HepG2 (cell line): ENCODE data around the gene LTA4H. TPM values are rescaled to one million over a fixed set of nuclear protein-coding genes. Genes with fewer than 3 reads are reported as not detected.

Experiments
- ATAC-seq: fragments of 200-7000 bp; cut with Tn5 transposase; 3 replicates; pipeline ENCODE4 v1.9.1; 2020; ENCODE audit warnings: mild to moderate bottlenecking, moderate library complexity
- BruUV-seq: library from RNA; stranded (reverse); fragments of 400-500 nt; replicated peaks from 2 replicates; lab custom pipeline; 2021; lab: Mats Ljungman, UMichigan
- CTCF ChIA-PET: fragments of 300-600 bp; formaldehyde crosslinking; extraction: SDS; loops from one replicate; lab custom pipeline; 2021; ENCODE audit warnings: low total read pairs, inconsistent platforms, low intra/inter-chr PET ratio; lab: Yijun Ruan, JAX
- POLR2A ChIA-PET: fragments of 350-600 bp; sonication (Branson Sonifier 250); formaldehyde crosslinking; loops from one replicate; lab custom pipeline; 2020; ENCODE audit warnings: antibody characterized with exemption, inconsistent platforms; lab: Yijun Ruan, JAX
- DNase-seq: peaks from one replicate; pipeline ENCODE4 v3.0.0-alpha.2; 2015; ENCODE audit warnings: low spot score
- FAIRE-seq: peaks from 3 replicates; lab custom pipeline; 2011; peaks lifted over from hg19 to GRCh38; lab: Jason Lieb, UNC
- H2AFZ ChIP-seq: one replicate; pipeline ENCODE4 v1.6.1; 2011; ENCODE audit warnings: low read length, inconsistent platforms
- H3K27ac ChIP-seq: fragments of 300-600 bp; 3 replicates; pipeline ENCODE4 v1.8.0; 2011; ENCODE audit warnings: mixed run types, mild to moderate bottlenecking, mixed read lengths, low read length, inconsistent platforms; ENCODE audit not compliant: insufficient read depth; ENCODE audit errors: extremely low read length
- H3K27me3 ChIP-seq, 2 experiments: fragments of 200-600 bp in 1 of 2; 2 replicates in 1 of 2; 3 replicates in 1 of 2; pipeline versions ENCODE4 v1.6.0 to v1.8.0; 2011; ENCODE audit warnings: low read length in 2 of 2, mild to moderate bottlenecking in 2 of 2, moderate library complexity in 2 of 2, inconsistent platforms in 1 of 2; ENCODE audit not compliant: insufficient read depth in 2 of 2, control insufficient read depth in 1 of 2
- H3K36me3 ChIP-seq, 2 experiments: fragments of 200-600 bp in 1 of 2; replicated peaks in 1 of 2; 2 replicates in 1 of 2; 3 replicates in 1 of 2; pipeline versions ENCODE4 v1.5.1 to v1.8.0; 2011; ENCODE audit warnings: low read length in 2 of 2, inconsistent platforms in 1 of 2; ENCODE audit not compliant: insufficient read depth in 2 of 2, control insufficient read depth in 1 of 2
- H3K4me1 ChIP-seq: 2 replicates; pipeline ENCODE4 v1.5.1; 2012; ENCODE audit warnings: low read length, inconsistent platforms; ENCODE audit not compliant: insufficient read depth
- H3K4me2 ChIP-seq: 2 replicates; pipeline ENCODE4 v1.6.0; 2011; ENCODE audit warnings: low read depth, low read length, inconsistent platforms
- H3K4me3 ChIP-seq, 3 experiments: fragments of 200-600 bp in 1 of 3; sonication (generic), shearing (Covaris generic) in 1 of 3; replicated peaks in 1 of 3; 2 replicates each; pipeline ENCODE4 v1.5.1; 2011 to 2016; ENCODE audit warnings: low read length in 3 of 3, inconsistent platforms in 2 of 3, low read depth in 2 of 3, mild to moderate bottlenecking in 2 of 3, control low read depth in 1 of 3, mixed read lengths in 1 of 3; ENCODE audit not compliant: insufficient read depth in 1 of 3
- H3K79me2 ChIP-seq: one replicate; pipeline ENCODE4 v1.6.1; 2011; ENCODE audit warnings: low read length, inconsistent platforms; ENCODE audit not compliant: insufficient read depth
- H3K9ac ChIP-seq: 2 replicates; pipeline ENCODE4 v1.6.0; 2011; ENCODE audit warnings: mild to moderate bottlenecking, low read depth, low read length, inconsistent platforms; ENCODE audit not compliant: insufficient read depth
- H3K9me3 ChIP-seq: 2 replicates; pipeline ENCODE4 v1.5.1; 2012; ENCODE audit warnings: mild to moderate bottlenecking, low read length
- H4K20me1 ChIP-seq: 2 replicates; pipeline ENCODE4 v1.6.0; 2011; ENCODE audit warnings: inconsistent platforms, mild to moderate bottlenecking, low read length, moderate library complexity; ENCODE audit not compliant: insufficient read depth
- ELF1 ChIP-seq: sonication (generic); formaldehyde crosslinking; IDR thresholded peaks from 2 replicates; pipeline ENCODE4 v1.4.0; 2020; ENCODE audit warnings: missing genetic modification reagents
- MAF1 ChIP-seq: sonication (generic); formaldehyde crosslinking; IDR thresholded peaks from 2 replicates; pipeline ENCODE4 v1.5.0; 2020; ENCODE audit warnings: missing genetic modification reagents, borderline replicate concordance
- MEIS1 ChIP-seq: sonication (generic); formaldehyde crosslinking; IDR thresholded peaks from 2 replicates; pipeline ENCODE4 v1.9.0; 2021; ENCODE audit warnings: mild to moderate bottlenecking, missing genetic modification reagents, moderate library complexity, borderline replicate concordance
- MLLT10 ChIP-seq: sonication (generic); formaldehyde crosslinking; IDR thresholded peaks from 2 replicates; pipeline ENCODE4 v1.4.0; 2020; ENCODE audit warnings: missing genetic modification reagents
- MTF2 ChIP-seq: sonication (generic); formaldehyde crosslinking; IDR thresholded peaks from 2 replicates; pipeline ENCODE4 v1.5.0; 2020; ENCODE audit warnings: missing genetic modification reagents, borderline replicate concordance
- NR2F6 ChIP-seq, 2 experiments: IDR thresholded peaks; 2 replicates each; pipeline ENCODE4 v1.6.1; 2016; ENCODE audit warnings: antibody characterized with exemption in 1 of 2, mild to moderate bottlenecking in 1 of 2
- RFX1 ChIP-seq: fragments of 450-650 bp; IDR thresholded peaks from 2 replicates; pipeline ENCODE4 v1.6.1; 2017
- RFX5 ChIP-seq: IDR thresholded peaks from 2 replicates; pipeline ENCODE4 v1.6.1; 2011; ENCODE audit warnings: low read depth, low read length, improper control_type of control experiment
- SOX5 ChIP-seq: IDR thresholded peaks from 2 replicates; pipeline ENCODE4 v1.6.1; 2016; ENCODE audit warnings: borderline replicate concordance
- SPEN ChIP-seq: sonication (generic); formaldehyde crosslinking; IDR thresholded peaks from 2 replicates; pipeline ENCODE4 v1.5.1; 2020; ENCODE audit warnings: low read depth, mild to moderate bottlenecking, missing genetic modification reagents
- THRA ChIP-seq: sonication (generic); formaldehyde crosslinking; IDR thresholded peaks from 2 replicates; pipeline ENCODE4 v1.4.0; 2020; ENCODE audit warnings: missing genetic modification reagents, borderline replicate concordance
- ZNF326 ChIP-seq: sonication (generic); formaldehyde crosslinking; IDR thresholded peaks from 2 replicates; pipeline ENCODE4 v1.4.0; 2020; ENCODE audit warnings: missing genetic modification reagents, borderline replicate concordance
- ZNF792 ChIP-seq: IDR thresholded peaks from 2 replicates; pipeline ENCODE4 v1.6.1; 2016
- ZNF879 ChIP-seq: sonication (generic); formaldehyde crosslinking; IDR thresholded peaks from 2 replicates; pipeline ENCODE4 v1.8.1; 2023; ENCODE audit warnings: missing genetic modification reagents
- ZSCAN12 ChIP-seq: sonication (generic); formaldehyde crosslinking; IDR thresholded peaks from 2 replicates; pipeline ENCODE4 v1.9.0; 2021; ENCODE audit warnings: mild to moderate bottlenecking, missing genetic modification reagents
- ZSCAN30 ChIP-seq: sonication (generic); formaldehyde crosslinking; IDR thresholded peaks from 2 replicates; pipeline ENCODE4 v1.5.0; 2020; ENCODE audit warnings: mild to moderate bottlenecking, missing genetic modification reagents
- ZSCAN31 ChIP-seq: sonication (generic); formaldehyde crosslinking; IDR thresholded peaks from 2 replicates; pipeline ENCODE4 v1.5.0; 2020; ENCODE audit warnings: low read depth, mild to moderate bottlenecking, missing genetic modification reagents
- ZSCAN9 ChIP-seq: IDR thresholded peaks from 2 replicates; pipeline ENCODE4 v1.6.1; 2016; ENCODE audit warnings: borderline replicate concordance
- WGBS: methylation state at CpG from one replicate; pipeline ENCODE4 v1.1.6; 2017; ENCODE audit warnings: low lambda C conversion rate; 5-methylcytosine and 5-hydroxymethylcytosine counted together
- in situ Hi-C: cut with HindIII; loops from 2 replicates; pipeline ENCODE4 v1.10.0; 2017; ENCODE audit warnings: low pct_unique_long_range_greater_than_20kb; ENCODE audit not compliant: extremely low pct_ligation_motif_present
- intact Hi-C: fragments of 100-400 bp; cut with micrococcal nuclease; formaldehyde crosslinking; loops from one replicate; pipeline ENCODE4 v1.10.0; 2022; ENCODE audit not compliant: unreplicated experiment
- polyA plus RNA-seq, 8 experiments: library from polyadenylated mRNA; depleted of rRNA in 3 of 8; stranded (reverse) in 7 of 8; unstranded in 1 of 8; fragments of >200 nt; fragmentation: Illumina TruSeq in 4 of 8; extraction: Trizol in 4 of 8; gene quantifications; 2 replicates each; pipeline versions ENCODE4 v1.2.1 to v1.2.3, GENCODE V29; 2011 to 2016; ENCODE audit warnings: low read depth in 4 of 8, missing spikeins in 1 of 8, mixed read lengths in 1 of 8; ENCODE audit not compliant: insufficient read depth in 1 of 8
- total RNA-seq, 5 experiments: library from RNA; depleted of rRNA; stranded (reverse); fragments of >200 nt; fragmentation: Illumina TruSeq; extraction: Trizol; gene quantifications; 2 replicates each; pipeline ENCODE4 v1.2.3, GENCODE V29; 2016; ENCODE audit warnings: low read depth in 1 of 5
- TF ChIP-seq, protein P1 (sequence below): sonication (generic); formaldehyde crosslinking; IDR thresholded peaks from 2 replicates; pipeline ENCODE4 v1.5.0; 2020; ENCODE audit warnings: missing genetic modification reagents
- TF ChIP-seq, protein P2 (sequence below): sonication (generic); IDR thresholded peaks from 2 replicates; pipeline ENCODE4 v1.6.1; 2016; ENCODE audit warnings: low read depth, borderline replicate concordance
- TF ChIP-seq, protein P3 (sequence below): sonication (generic); formaldehyde crosslinking; IDR thresholded peaks from 2 replicates; pipeline ENCODE4 v1.8.0; 2022; ENCODE audit warnings: low read depth, missing genetic modification reagents

Gene LTA4H
- total and polyA plus RNA-seq, 2 of the 13 experiments (the other 11 are each of a cell fraction or from before 2014, with no cell fraction given), result 87.5 to 90.4 TPM

GRCh38 chr12:96033549-96034389 lies 1.6 kb downstream of the LTA4H start (continued):
- no peak for TF ChIP-seq MLLT10
- no peak for TF ChIP-seq ELF1 (CRISPR knock-in tag)
- TF ChIP-seq, all 625 proteins: peak for 0

DNA sequence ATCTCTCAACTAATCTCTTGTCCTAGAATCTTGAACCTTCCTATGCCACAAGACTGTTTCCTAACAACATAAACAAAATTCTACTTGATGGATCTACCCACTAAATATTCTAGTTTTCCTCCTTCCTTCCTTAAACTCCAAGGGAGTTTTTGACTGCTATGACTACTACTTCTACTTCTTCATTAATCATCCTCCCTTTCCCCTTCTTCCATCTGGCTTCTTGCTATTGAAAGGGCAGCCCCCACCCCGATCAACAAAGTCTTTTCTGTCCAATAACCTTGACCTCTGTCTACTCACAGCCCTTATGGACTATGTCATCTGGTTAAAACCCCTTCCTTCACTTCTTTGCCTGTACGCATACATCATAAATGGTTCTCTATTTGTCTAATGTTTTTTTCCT lies 5.6 kb downstream of the LTA4H start:
- 91% methylated on average over 2 of the region's 2 CpGs for WGBS
- no peak for TF ChIP-seq ZNF792
- TF ChIP-seq RFX5, result no peak
- no peak for TF ChIP-seq NR2F6 (IDR thresholded peaks at IDR 0.05)
- no peak for TF ChIP-seq NR2F6 (CRISPR knock-in tag; IDR thresholded peaks at IDR 0.05)
- no peak for TF ChIP-seq ZSCAN9 (CRISPR knock-in tag)
- TF ChIP-seq ZSCAN31 (CRISPR knock-in tag), result no peak
- no peak for TF ChIP-seq RFX1
- TF ChIP-seq, protein P1, sequence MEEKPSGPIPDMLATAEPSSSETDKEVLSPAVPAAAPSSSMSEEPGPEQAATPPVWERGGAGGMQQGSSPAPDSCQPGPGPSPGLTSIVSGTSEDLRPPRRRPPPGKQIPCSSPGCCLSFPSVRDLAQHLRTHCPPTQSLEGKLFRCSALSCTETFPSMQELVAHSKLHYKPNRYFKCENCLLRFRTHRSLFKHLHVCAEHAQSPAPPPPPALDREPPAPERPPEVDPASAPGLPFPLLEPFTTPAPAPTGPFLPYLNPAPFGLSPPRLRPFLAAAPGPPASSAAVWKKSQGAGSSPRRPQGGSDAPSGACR, result no peak
- no peak for TF ChIP-seq MEIS1
- TF ChIP-seq SOX5 (CRISPR knock-in tag), result no peak
- TF ChIP-seq, protein P2, sequence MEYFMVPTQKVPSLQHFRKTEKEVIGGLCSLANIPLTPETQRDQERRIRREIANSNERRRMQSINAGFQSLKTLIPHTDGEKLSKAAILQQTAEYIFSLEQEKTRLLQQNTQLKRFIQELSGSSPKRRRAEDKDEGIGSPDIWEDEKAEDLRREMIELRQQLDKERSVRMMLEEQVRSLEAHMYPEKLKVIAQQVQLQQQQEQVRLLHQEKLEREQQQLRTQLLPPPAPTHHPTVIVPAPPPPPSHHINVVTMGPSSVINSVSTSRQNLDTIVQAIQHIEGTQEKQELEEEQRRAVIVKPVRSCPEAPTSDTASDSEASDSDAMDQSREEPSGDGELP, result no peak
- no peak for TF ChIP-seq SPEN
- no peak for TF ChIP-seq THRA (CRISPR knock-in tag)
- no peak for TF ChIP-seq ZNF879
- TF ChIP-seq, protein P3, sequence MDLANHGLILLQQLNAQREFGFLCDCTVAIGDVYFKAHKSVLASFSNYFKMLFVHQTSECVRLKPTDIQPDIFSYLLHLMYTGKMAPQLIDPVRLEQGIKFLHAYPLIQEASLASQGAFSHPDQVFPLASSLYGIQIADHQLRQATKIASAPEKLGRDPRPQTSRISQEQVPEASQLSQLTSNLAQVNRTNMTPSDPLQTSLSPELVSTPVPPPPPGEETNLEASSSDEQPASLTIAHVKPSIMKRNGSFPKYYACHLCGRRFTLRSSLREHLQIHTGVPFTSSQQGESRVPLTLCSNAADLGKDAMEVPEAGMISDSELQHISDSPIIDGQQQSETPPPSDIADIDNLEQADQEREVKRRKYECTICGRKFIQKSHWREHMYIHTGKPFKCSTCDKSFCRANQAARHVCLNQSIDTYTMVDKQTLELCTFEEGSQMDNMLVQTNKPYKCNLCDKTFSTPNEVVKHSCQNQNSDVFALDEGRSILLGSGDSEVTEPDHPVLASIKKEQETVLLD (CRISPR knock-in tag), result no peak
- no peak for TF ChIP-seq ZSCAN12 (CRISPR knock-in tag)
- no peak for TF ChIP-seq MAF1 (CRISPR knock-in tag)
- no peak for TF ChIP-seq ZNF326 (CRISPR knock-in tag)
- TF ChIP-seq ZSCAN30 (CRISPR knock-in tag), result no peak
- no peak for TF ChIP-seq MTF2 (CRISPR knock-in tag)

More for the DNA sequence above, 5.6 kb downstream of the LTA4H start:
- ATAC-seq (no peak), DNase-seq (no peak), FAIRE-seq (no peak)
- intact Hi-C loops, result no loop called here
- no peak overlapping the region for H3K4me2 ChIP-seq
- H3K4me1 ChIP-seq, result peaks cover 13% of the 10 kb centered on the region
- H3K36me3 ChIP-seq, result peaks cover 0 to 29% of the 10 kb centered on the region in 2 experiments; a peak in 1 of 5 replicates
- H2AFZ ChIP-seq, result no peak overlapping the region
- in situ Hi-C loops, result no loop called here
- no peaks in the 10 kb centered on the region for H4K20me1 ChIP-seq
- BruUV-seq, result no TSS peak
- H3K79me2 ChIP-seq, result peaks cover 14% of the 10 kb centered on the region
- H3K4me3 ChIP-seq, result no peak overlapping the region
- H3K9me3 ChIP-seq, result no peaks in the 10 kb centered on the region
- CTCF ChIA-PET, result no interaction called here
- H3K27me3 ChIP-seq, result no peaks in the 10 kb centered on the region; a peak in 1 of 5 replicates
- POLR2A ChIA-PET, result no interaction called here
- H3K27ac ChIP-seq, result no peak overlapping the region
- no peak overlapping the region for H3K9ac ChIP-seq
